AG04450 (cell line): ENCODE results near the gene CYP4F2. TPM values are rescaled to one million over a fixed set of nuclear protein-coding genes. Genes with fewer than 3 reads are reported as not detected.
"Not testable (repeated sequence)": the region's sequence is repeated elsewhere in the genome, so short reads cannot be mapped to it uniquely, and the experiment has no call there.

Experiments used
- CTCF ChIA-PET: fragments of 300-600, 350-600 bp; formaldehyde crosslinking; extraction: SDS; loops from one replicate; lab custom pipeline; 2022; ENCODE audit warnings: antibody characterized with exemption, inconsistent platforms; lab: Charles Lee
- POLR2A ChIA-PET: fragments of 350-600 bp; formaldehyde crosslinking; extraction: SDS; loops from one replicate; lab custom pipeline; 2021; ENCODE audit warnings: antibody characterized with exemption, inconsistent platforms; lab: Yijun Ruan, JAX
- DNase-seq: peaks from one replicate; pipeline ENCODE4 v3.0.0-alpha.2; 2011; ENCODE audit warnings: low read depth, low spot score
- H3K27ac ChIP-seq: one replicate; pipeline ENCODE4 v1.5.1; 2012; ENCODE audit warnings: low read depth, low read length, control low read depth
- H3K27me3 ChIP-seq: one replicate; pipeline ENCODE4 v1.6.0; 2012; ENCODE audit warnings: low read length; ENCODE audit not compliant: control insufficient read depth, insufficient read depth
- H3K4me3 ChIP-seq: 2 replicates; pipeline ENCODE4 v1.5.1; 2011; ENCODE audit warnings: mild to moderate bottlenecking, low read depth, low read length, control low read depth
- H3K9me3 ChIP-seq: 2 replicates; pipeline ENCODE4 v1.5.1; 2012; ENCODE audit warnings: low read length; ENCODE audit not compliant: control insufficient read depth, insufficient read depth
- polyA plus RNA-seq: library from polyadenylated mRNA; depleted of rRNA; stranded (reverse); fragments of >200 nt; gene quantifications from 2 replicates; pipeline ENCODE4 v1.2.3, GENCODE V29; 2011; rRNA removed
- small RNA-seq: library from RNA; depleted of rRNA; stranded (forward); fragments of <200 nt; gene quantifications from one replicate; pipeline ENCODE3, GENCODE V24; 2012; ENCODE audit warnings: low read depth; ENCODE audit not compliant: insufficient read length
- TF ChIP-seq, protein P1 (sequence below): IDR thresholded peaks from 2 replicates; pipeline ENCODE4 v1.5.1; 2011; ENCODE audit warnings: low read depth, low read length, control low read depth, inconsistent platforms

Gene CYP4F2
- polyA plus RNA-seq, 1 experiment, result not detected

DNA sequence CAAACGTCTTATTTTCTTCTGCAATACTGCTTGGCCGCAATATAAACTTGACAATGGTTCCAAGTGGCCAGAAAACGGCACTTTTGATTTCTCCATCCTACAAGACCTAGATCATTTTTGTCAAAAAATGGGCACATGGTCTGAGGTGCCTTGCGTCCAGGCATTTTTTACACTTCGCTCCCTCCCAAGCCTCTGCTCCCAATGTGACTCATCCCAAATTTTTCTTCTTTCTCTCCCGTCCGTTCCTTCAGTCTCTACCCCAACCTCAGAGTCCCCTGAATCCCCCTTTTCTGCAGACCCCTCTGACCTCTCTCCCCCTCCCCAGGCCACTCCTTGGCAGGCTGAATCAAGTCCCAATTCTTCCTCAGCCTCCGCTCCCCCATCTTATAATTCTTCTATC, 68.1 kb downstream of the CYP4F2 start:
- no peak overlapping the region for H3K4me3 ChIP-seq
- H3K27ac ChIP-seq, result no peak overlapping the region
- TF ChIP-seq, protein P1, sequence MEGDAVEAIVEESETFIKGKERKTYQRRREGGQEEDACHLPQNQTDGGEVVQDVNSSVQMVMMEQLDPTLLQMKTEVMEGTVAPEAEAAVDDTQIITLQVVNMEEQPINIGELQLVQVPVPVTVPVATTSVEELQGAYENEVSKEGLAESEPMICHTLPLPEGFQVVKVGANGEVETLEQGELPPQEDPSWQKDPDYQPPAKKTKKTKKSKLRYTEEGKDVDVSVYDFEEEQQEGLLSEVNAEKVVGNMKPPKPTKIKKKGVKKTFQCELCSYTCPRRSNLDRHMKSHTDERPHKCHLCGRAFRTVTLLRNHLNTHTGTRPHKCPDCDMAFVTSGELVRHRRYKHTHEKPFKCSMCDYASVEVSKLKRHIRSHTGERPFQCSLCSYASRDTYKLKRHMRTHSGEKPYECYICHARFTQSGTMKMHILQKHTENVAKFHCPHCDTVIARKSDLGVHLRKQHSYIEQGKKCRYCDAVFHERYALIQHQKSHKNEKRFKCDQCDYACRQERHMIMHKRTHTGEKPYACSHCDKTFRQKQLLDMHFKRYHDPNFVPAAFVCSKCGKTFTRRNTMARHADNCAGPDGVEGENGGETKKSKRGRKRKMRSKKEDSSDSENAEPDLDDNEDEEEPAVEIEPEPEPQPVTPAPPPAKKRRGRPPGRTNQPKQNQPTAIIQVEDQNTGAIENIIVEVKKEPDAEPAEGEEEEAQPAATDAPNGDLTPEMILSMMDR, result no peak
- peaks cover 2% of the 10 kb centered on the region for H3K27me3 ChIP-seq
- ChIA-PET CTCF (no interaction called here), POLR2A (no interaction called here)
- no peaks in the 10 kb centered on the region for H3K9me3 ChIP-seq
- no peak for DNase-seq

DNA sequence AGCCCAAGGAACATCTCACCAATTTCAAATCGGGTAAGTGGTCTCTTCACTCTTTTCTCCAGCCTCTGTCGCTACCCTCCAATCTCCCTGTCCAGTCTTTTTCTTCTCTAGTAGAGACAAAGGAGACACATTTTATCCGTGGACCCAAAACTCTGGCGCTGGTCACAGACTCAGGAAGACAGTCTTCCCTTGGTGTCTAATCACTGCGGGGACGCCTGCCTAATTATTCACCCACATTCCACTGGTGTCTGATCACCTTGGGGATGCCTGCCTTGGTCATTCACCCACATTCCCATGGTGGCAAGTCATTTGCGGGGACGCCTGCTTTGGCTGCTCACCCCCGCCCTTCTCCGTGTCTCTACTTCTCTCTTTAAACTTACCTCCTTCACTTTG, 68.6 kb downstream of the CYP4F2 start:
- Histone ChIP-seq H3K9me3 (no peaks in the 10 kb centered on the region), H3K27ac (no peak overlapping the region), H3K27me3 (peaks cover 2% of the 10 kb centered on the region), H3K4me3 (no peak overlapping the region)
- TF ChIP-seq, protein P1, result no peak
- CTCF ChIA-PET, result no interaction called here
- POLR2A ChIA-PET, result no interaction called here
- no peak for DNase-seq

DNA sequence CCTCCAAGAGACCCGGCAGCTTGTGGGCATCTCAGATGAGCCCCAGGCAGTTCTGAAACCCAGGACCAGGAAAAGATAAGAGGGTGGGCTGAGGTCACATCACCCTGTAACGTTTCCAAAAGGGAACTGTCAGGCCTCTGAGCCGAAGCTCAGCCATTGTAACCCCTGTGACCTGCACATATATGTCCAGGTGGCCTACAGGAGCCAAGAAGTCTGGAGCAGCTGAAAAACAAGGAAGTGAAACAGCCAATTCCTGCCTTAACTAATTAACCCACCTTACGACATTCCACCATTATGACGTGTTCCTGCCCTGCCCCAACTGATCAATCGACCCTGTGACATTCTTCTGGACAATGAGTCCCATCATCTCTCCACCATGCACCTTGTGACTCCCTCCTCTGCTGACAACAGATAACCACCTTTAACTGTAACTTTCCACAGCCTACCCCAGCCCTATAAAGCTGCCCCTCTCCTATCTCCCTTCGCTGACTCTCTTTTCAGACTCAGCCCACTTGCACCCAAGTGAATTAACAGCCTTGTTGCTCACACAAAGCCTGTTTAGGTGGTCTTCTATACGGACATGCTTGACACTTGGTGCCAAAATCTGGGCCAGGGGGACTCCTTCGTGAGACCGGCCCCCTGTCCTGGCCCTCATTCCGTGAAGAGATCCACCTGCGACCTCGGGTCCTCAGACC, 69.1 kb downstream of the CYP4F2 start:
- CTCF ChIA-PET, result interaction anchor here (0.6 kb wide), 1 partner anchor 633 kb away, joined by 5 read pairs; no protein-coding TSS in a partner anchor
- H3K27ac ChIP-seq, DNase-seq, H3K27me3 ChIP-seq, H3K4me3 ChIP-seq, POLR2A ChIA-PET, H3K9me3 ChIP-seq: not testable (repeated sequence)

DNA sequence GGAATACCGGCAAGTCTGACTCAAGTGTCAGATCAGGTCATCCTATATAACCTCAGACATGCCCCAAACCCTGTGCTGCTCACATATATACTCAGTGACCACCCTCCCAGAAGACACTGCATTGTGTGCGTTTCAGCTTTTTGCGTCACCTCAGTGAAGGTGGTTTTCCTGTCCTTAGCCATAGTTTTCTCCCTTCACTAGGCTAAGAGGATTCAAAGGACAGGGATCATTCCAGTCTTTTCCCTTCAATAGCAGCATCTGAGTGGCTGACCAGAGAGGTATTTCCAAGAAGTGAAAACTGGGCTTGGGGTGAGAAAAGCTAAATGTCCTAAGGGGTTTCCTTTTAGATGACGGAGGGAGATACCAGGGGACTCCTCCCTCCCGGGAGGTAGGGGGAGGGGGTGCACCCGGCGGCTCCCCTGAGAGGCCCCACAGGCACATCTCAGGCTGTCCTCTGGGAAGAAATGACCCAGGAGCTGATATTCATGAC, 69.7 kb downstream of the CYP4F2 start:
- Histone ChIP-seq H3K4me3 (no peak overlapping the region), H3K27ac (no peak overlapping the region), H3K9me3 (no peaks in the 10 kb centered on the region), H3K27me3 (peaks cover 2% of the 10 kb centered on the region)
- POLR2A ChIA-PET, result no interaction called here
- TF ChIP-seq, protein P1, result no peak
- CTCF ChIA-PET, result interaction anchor here (0.6 kb wide), 1 partner anchor 633 kb away, joined by 5 read pairs; no protein-coding TSS in a partner anchor
- DNase-seq, result no peak

Small RNA genes lying within 50 kb of the gene (small RNA-seq; reads per million reads assigned to genes)
- gene CYP4F36P, result not detected

Other genes with a start within 250 kb of the CYP4F2 start
- gene CYP4F12, start 225.0 kb downstream of the CYP4F2 start, polyA plus RNA-seq, result not detected in 2 replicates
- gene OR10H2, start 170.1 kb downstream of the CYP4F2 start, polyA plus RNA-seq, result not detected in 2 replicates
- not detected in 2 replicates for gene OR10H3, start 160.1 kb downstream of the CYP4F2 start, polyA plus RNA-seq
- not detected in 2 replicates for gene OR10H5, start 110.4 kb downstream of the CYP4F2 start, polyA plus RNA-seq
- gene OR10H1, start 82.4 kb downstream of the CYP4F2 start, polyA plus RNA-seq, result not detected in 2 replicates
- gene CYP4F11, start 36.5 kb upstream of the CYP4F2 start, polyA plus RNA-seq, result 0.07 TPM in 1 of 2 replicates, not detected in the other
- gene OR10H4, start 50.9 kb upstream of the CYP4F2 start, polyA plus RNA-seq, result not detected in 2 replicates
- 1,635 and 2,058 TPM in 2 replicates for gene TPM4, start 178.4 kb upstream of the CYP4F2 start, polyA plus RNA-seq
- 107 and 109 TPM in 2 replicates for gene RAB8A, start 213.8 kb upstream of the CYP4F2 start, polyA plus RNA-seq
- not detected in 2 replicates for gene HSH2D, start 245.6 kb upstream of the CYP4F2 start, polyA plus RNA-seq